NAMALWA (cell line): Measurements from ENCODE around the gene TRPC4AP.

Source experiments
- DNase-seq: peaks from one replicate; pipeline ENCODE4 v3.0.0-alpha.2; 2015; ENCODE audit warnings: low spot score

TRPC4AP gene

GRCh38 chr20:35014537-35014936 lies 78.1 kb downstream of the TRPC4AP start:
- DNase-seq = no peak

DNA sequence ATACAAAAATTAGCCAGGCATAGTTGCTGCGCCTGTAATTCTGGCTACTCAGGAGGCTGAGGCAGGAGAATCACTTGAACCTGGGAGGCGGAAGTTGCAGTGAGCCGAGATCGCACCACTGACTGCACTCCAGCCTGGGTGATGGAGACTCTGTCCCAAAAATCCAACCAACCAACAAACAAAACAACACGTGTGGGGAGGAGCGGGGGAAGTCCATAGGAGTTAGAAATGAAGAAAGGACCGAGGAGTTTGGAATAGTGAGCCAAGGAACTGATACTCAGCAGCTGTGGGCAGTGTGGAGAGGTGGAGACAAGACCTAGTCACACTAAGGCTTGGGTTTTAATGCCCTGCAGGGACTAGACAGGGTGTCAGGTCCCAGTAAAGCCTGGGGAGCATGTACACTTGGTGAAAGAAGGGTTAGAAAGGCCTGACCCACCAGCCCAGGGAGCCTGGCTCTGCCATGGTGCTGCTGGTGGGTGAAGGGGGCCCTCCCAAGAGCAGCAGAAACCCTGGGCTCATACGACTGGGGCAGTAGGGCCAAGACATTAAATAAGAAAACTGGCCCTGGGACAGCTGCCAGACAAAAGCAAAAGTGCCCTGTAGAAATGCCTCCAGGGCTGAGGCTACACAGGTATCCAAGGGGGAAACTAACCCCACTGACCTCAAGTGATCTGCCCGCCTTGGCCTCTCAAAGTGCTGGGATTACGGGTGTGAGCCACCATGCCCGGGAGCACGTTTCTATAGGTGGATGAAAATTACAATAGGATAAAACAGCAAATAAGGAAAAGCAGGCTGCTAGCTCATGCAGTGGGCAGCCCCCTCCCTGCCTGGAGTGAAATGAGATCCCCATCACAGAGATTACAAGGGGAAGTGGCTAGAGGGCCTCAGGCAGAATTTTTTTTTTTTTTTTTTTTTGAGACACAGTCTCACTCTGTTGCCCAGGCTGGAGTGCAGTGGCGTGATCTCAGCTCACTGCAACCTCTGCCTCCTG lies 78.9 kb downstream of the TRPC4AP start:
- DNase-seq = no peak

- DNase-seq = no peak
These were observed 80.2 kb downstream of the TRPC4AP start for GRCh38 chr20:35012227-35013069.

GRCh38 chr20:35011589-35012226 lies 80.9 kb downstream of the TRPC4AP start:
- DNase-seq = no peak

DNA sequence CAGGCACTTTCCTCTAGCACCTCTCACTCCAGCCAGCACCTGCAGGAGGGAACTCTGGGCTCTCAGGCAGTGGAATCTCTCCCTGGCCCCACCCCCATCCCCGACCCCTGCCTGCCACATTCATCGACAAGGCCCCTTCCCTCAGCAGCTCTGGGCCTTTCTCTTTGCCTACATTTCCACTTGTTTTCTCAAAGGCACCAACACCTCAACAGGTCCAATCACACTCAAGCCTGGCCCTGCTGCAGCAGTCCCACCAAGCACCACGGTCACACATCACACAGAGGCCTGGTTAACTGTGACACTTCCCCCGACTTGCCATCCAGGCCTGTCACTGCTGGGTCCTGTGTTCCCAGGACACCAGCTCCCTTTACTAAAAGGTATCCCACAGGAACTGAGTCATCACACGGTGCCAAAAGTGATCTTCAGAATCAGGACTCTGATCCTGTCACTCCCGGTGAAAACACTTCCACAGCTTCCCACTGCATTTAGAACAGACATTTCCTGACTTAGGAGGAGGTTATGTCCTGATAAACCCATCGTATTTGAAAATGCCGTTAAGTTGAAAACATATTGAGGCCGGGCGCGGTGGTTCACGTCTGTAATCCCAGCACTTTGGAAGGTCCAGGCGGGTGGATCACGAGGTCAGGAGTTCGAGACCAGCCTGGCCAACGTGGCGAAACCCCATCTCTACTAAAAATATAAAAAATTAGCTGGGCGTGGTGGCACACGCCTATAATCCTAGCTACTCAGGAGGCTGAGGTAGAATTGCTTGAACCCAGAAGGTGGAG lies 82.0 kb downstream of the TRPC4AP start:
- DNase-seq = no peak

DNA sequence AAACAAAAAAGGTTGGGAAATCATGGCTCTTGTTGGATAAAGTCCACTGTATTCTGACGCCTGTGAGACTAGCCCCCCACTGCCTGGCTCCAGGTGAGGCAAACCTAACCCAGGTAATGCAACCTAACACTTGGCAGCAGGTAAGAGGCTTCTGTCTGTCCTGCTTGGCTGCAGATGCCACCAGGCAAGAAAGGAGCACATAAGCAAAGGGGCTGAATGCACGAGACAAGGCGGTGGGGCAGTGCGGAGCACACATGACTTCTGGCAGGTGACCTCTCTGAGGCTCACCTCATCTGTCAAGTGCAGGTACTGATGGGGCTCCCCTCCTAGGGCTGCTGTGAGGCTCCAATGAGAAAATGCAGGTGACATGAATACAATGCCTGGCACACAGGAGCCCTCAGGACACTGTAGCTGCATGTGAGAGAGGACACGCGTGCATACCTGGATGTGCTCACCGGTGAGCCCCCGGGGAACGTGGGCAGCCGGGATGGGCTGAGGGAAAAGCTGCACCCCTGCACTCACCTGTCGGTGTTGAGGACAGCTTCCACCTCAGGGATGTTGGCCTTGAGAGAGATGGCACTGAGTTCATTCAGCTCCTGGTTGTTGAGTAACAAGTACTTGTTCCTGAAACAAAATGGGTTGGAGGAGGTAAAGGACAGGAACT lies 82.8 kb downstream of the TRPC4AP start:
- DNase-seq = no peak

DNA sequence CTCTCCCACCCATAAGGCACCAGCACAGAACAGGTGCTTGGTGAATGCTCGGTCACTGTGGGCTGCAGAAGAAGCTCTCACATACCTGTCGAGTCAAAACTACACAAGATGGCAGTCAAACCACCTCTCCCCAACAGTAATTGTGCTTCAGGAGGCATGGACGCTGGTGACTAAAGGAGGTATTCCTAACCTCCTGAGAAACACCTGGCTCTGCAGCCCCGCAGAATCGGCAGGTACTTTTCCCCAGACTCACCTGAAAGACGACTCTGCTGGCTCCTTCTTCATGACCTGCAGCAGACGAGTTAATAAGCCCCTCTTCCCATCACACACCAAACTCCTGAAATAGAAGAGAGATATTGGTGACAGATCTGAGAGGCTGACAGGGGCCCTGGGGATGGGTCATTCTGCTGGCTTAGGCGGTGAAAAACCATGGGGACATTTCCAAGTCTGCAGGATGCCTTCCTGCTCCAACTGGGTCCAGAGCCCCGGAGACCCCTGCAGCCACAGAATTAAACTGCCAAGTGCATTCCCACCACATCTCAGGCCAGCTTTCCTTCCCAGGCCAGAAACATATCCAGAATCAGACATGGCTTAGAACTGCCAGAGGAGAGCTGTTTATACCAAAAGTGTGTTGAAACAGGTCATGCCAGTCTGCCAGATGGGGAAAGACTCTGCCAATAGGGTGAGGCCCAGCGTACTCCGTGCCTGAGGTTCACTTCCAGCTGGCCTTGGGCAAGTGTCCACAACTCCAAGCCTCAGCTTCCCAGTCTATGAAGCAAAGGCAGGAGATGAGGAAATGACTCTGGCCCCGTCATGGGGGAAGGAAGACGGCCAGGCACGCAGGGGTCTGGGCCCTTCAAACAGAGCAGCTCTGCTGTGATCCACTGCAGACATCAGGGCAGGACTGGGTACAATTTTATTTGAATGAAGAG lies 83.9 kb downstream of the TRPC4AP start:
- DNase-seq = no peak

DNA sequence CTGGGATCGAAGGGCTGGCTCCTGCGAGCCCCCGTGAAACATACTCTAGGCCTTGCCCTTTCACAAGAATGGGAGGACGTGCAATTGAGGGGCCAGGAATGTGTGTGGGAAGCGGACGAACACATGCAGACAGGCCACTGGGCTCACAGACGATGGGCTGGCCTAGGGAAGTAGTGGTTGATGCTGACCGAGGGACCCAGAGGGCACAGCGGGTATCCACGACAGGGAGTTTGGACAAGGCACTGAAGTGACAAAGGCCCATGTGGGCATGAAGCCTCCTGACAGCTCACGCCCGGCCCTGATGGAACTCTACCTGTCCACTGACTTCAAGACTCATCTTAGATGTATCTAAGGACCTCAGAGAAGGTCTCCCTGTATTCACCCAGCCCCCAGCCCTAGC lies 84.7 kb downstream of the TRPC4AP start:
- no peak for DNase-seq

DNA sequence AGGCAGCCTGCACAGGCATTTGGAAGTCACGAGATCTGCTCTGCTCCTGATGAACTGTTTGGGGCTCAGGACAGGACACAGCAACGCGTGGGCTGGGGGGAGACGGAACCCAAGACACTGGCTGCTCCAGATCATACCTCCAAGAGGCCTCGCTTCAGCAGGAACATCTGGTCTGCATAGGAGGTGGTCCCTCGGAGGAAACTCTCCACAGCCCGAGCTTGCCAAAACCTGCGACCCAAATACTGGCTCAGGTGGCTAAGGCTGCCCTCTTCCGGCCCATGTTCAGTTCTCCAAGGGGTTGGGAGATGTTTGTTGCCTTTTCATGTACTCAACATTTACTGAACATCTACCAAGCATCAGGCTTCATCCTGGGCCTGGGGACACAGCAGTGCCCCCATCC lies 85.2 kb downstream of the TRPC4AP start:
- no peak for DNase-seq

DNA sequence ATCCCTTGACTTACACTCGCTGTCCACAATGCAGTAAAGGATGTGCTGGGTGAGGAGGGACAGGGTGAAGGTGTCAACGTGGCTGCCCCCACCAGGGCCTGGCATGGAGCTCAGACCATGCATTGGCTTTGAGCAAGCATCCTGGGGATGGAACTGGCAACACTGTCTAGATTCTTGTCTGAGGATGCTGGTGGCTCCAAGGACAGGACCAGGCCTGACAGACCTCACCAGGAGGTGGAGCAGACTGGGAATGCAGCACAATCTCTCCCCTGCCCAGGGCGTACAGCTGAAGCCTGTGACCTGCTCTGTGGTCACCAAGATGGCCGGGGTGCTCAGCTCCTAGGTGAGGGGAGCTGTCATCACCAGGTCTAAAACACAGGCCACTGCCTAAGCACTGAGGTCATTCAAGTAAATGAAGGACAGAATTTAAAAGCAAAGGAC lies 86.1 kb downstream of the TRPC4AP start:
- DNase-seq = no peak

- no peak for DNase-seq
These were observed 86.6 kb downstream of the TRPC4AP start for GRCh38 chr20:35006009-35006408.

DNA sequence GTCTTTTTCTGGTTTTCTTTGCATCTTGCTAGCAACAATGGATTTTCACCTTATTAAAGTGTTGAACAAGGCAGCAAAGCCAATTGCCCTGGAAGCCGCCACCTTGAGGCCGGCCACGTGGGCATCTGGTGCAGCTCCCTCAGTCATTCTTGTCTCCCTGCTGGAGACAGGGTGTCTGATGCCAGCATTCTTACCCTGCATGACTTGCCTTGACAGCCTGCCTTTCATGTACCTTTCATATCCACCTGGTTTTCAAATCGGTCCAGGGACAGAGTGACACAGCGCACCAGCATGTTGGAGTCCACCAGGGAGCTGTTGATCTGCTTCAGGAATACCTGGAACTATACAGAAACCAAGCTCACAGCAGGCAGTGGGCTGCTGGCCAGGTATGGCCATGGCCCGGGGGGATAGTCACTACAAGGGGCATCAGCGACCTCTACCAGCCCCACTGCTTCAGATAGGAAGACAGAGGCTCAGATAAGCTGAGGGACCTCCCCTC lies 87.1 kb downstream of the TRPC4AP start:
- DNase-seq = no peak

DNA sequence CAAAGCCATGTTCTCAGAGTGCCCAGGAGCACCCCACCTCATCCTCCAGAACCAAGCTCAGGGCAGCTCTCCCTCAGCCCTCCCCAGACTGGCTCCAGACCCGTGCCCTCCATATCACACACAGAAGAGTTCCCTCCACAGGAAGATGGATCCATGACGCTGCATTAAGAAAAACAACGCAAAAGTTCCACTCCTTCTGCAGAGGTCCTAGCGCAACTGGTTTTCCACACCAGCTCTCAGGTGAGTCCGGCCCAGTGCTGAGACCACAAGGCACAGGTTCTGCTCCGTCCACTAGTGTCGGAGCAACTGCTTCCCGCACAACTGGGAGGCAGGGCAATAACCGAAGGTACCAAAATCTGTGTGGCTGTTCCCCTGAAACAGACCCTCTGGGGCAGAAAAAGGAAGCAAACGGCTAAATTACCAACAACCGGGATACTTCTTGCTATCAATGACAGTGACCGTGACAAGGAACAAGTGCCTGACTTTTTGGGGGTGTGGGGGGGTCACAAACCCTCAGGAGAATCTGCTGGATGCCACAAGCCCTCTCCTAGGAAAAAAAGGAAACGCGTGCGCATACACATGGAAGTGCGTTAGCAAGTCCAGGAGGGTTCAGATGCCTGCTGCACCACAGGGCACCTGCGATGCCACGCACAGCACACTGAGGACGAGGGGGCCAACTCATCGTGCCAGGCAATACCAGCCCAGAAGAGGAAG lies 87.7 kb downstream of the TRPC4AP start:
- no peak for DNase-seq

GRCh38 chr20:35004051-35004725 lies 88.4 kb downstream of the TRPC4AP start:
- no peak for DNase-seq

- no peak for DNase-seq
These were observed 89.2 kb downstream of the TRPC4AP start for GRCh38 chr20:35003211-35004031.

DNA sequence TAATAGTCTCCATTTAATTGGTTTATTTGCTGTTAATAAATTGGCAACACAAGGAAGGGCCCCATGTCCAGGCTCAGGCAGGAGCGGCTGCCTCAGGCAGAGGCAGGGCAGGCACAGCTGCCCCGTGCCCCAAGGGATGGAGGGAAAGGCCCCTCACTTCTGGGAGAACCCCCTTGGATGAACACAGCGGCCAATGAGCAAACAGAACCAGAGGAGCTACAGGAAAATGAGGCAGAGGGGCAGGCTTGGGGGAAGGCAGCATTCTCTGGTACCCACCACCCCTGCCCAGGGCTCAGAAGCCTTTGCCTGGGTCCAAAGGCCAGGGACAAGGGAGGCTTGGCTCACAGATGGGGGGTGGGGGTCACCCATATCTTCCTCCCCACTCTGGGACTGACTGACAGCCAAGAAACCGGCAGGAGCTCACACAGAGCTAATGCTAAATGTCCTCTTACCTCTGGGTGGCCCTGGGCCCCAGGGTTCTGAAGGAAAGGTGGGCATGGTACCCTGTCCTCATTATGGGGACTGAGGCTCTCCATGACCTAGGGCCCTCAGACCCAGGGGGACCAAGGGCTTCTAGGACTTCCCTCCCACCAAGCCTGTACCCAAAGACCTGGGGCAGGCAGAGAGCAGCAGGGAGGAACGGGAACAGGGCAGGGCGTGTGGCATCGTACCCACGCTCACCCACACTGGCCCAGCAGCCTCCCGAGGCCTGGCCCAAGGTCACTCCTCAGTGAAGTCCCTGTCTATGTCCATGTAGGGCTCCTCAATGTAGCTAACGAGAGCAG lies 90.0 kb downstream of the TRPC4AP start:
- DNase-seq = no peak
